ENCODE data around the gene SIRPG.

The SIRPG gene

GRCh38 chr20:1674361-1674760 lies 16.8 kb upstream of the SIRPG start (continued):
- TF ChIP-seq PRDM1 (tag by site-specific recombination; IDR thresholded peaks at IDR 0.05), result no peak
- TF ChIP-seq PRDM4 (tag by site-specific recombination; IDR thresholded peaks at IDR 0.05), result no peak
- no peak for TF ChIP-seq ZNF394 (tag by site-specific recombination; IDR thresholded peaks at IDR 0.05; ENCODE audit: borderline replicate concordance)
- TF ChIP-seq ZNF624 (tag by site-specific recombination; IDR thresholded peaks at IDR 0.05), result no peak
- TF ChIP-seq ZNF292 (tag by site-specific recombination; IDR thresholded peaks at IDR 0.05; ENCODE audit: borderline replicate concordance, low read depth), result no peak
- no peak for TF ChIP-seq ZNF501 (tag by site-specific recombination; IDR thresholded peaks at IDR 0.05)
- TF ChIP-seq MZF1 (tag by site-specific recombination; IDR thresholded peaks at IDR 0.05; ENCODE audit: borderline replicate concordance), result no peak
- TF ChIP-seq ZFP37 (tag by site-specific recombination; IDR thresholded peaks at IDR 0.05), result no peak

- no peaks in the 10 kb centered on the region for H3K36me3 ChIP-seq (ENCODE audit: control insufficient read depth in 2 of 2, insufficient read depth in 1 of 2, low read length in 2 of 2)
- H3K4me3 ChIP-seq (ENCODE audit: low read depth, low read length), result no peak overlapping the region
- H3K27ac ChIP-seq (ENCODE audit: extremely low read depth, low read depth, low read length), result no peak overlapping the region
- ChIA-PET CTCF (no interaction called here), POLR2A (no interaction called here)
- TF ChIP-seq ZBTB11 (tag by site-specific recombination; conservative IDR thresholded peaks at IDR 0.05; ENCODE audit: low read depth) (no peak), ZNF639 (tag by site-specific recombination; IDR thresholded peaks at IDR 0.05) (no peak), ZSCAN23 (tag by site-specific recombination; IDR thresholded peaks at IDR 0.05) (no peak), ZNF324 (tag by site-specific recombination; IDR thresholded peaks at IDR 0.05) (no peak), ZNF747 (tag by site-specific recombination; IDR thresholded peaks at IDR 0.05) (no peak), ZNF449 (tag by site-specific recombination; IDR thresholded peaks at IDR 0.05) (no peak), PRDM2 (tag by site-specific recombination; IDR thresholded peaks at IDR 0.05; ENCODE audit: borderline replicate concordance) (no peak)
- no peaks in the 10 kb centered on the region for H3K9me3 ChIP-seq (ENCODE audit: control insufficient read depth, insufficient read depth, low read depth, low read length)
- H3K4me1 ChIP-seq (ENCODE audit: control insufficient read depth, insufficient read depth, low read length), result no peaks in the 10 kb centered on the region
Measured at GRCh38 chr20:1673424-1673823, 15.8 kb upstream of the SIRPG start.
